HepG2 (cell line): ENCODE results near the gene ZNF865. TPM values are rescaled to one million over a fixed set of nuclear protein-coding genes. Genes with fewer than 3 reads are reported as not detected.

Experiments
- ATF7-NPFF ChIP-seq: sonication (generic); formaldehyde crosslinking; IDR thresholded peaks from 2 replicates; pipeline ENCODE4 v1.8.1; 2023; ENCODE audit warnings: mild to moderate bottlenecking, low read depth, missing genetic modification reagents, moderate library complexity
- FOSL1 ChIP-seq: sonication (generic); formaldehyde crosslinking; IDR thresholded peaks from 2 replicates; pipeline ENCODE4 v1.9.0; 2021; ENCODE audit warnings: missing genetic modification reagents, borderline replicate concordance
- GATAD1 ChIP-seq: IDR thresholded peaks from 2 replicates; pipeline ENCODE4 v1.6.1; 2016; ENCODE audit warnings: missing genetic modification reagents, missing compliant biosample characterization
- HMG20B ChIP-seq: conservative IDR thresholded peaks from 2 replicates; pipeline ENCODE4 v1.6.1; 2016; ENCODE audit warnings: missing genetic modification reagents, missing compliant biosample characterization
- KDM5A ChIP-seq: fragments of 200-600 bp; sonication (generic); IDR thresholded peaks from 2 replicates; pipeline ENCODE4 v1.7.0; 2018; ENCODE audit warnings: antibody characterized with exemption, mild to moderate bottlenecking, low read length, borderline replicate concordance
- PAX8 ChIP-seq: sonication (generic); formaldehyde crosslinking; IDR thresholded peaks from 2 replicates; pipeline ENCODE4 v1.8.0; 2022; ENCODE audit warnings: mild to moderate bottlenecking, missing genetic modification reagents, borderline replicate concordance
- PHB2 ChIP-seq: fragments of 450-650 bp; IDR thresholded peaks from 2 replicates; pipeline ENCODE4 v1.6.1; 2018; ENCODE audit not compliant: partially characterized antibody
- POGZ ChIP-seq: sonication (generic); formaldehyde crosslinking; IDR thresholded peaks from 2 replicates; pipeline ENCODE4 v1.4.0; 2020; ENCODE audit warnings: mild to moderate bottlenecking, missing genetic modification reagents
- RBFOX2 ChIP-seq: fragments of 200-400 bp; formaldehyde crosslinking; IDR thresholded peaks from 2 replicates; pipeline ENCODE4 v1.6.1; 2017; ENCODE audit warnings: low read depth, mild to moderate bottlenecking, low read length
- SCMH1 ChIP-seq: sonication (generic); formaldehyde crosslinking; IDR thresholded peaks from 2 replicates; pipeline ENCODE4 v1.9.0; 2021; ENCODE audit warnings: missing genetic modification reagents, mild to moderate bottlenecking, borderline replicate concordance
- SMC3 ChIP-seq: IDR thresholded peaks from 2 replicates; pipeline ENCODE4 v1.6.1; 2011; ENCODE audit warnings: low read length, improper control_type of control experiment
- ZBTB3 ChIP-seq: sonication (generic); formaldehyde crosslinking; IDR thresholded peaks from 2 replicates; pipeline ENCODE4 v1.4.0; 2020; ENCODE audit warnings: low read depth, mild to moderate bottlenecking, moderate library complexity, missing genetic modification reagents, borderline replicate concordance
- ZNF124 ChIP-seq: sonication (generic); formaldehyde crosslinking; IDR thresholded peaks from 2 replicates; pipeline ENCODE4 v1.4.0; 2020; ENCODE audit warnings: missing genetic modification reagents
- ZNF230 ChIP-seq: sonication (generic); formaldehyde crosslinking; IDR thresholded peaks from 2 replicates; pipeline ENCODE4 v1.4.0; 2020; ENCODE audit warnings: mild to moderate bottlenecking, missing genetic modification reagents
- ZNF564 ChIP-seq: sonication (generic); formaldehyde crosslinking; IDR thresholded peaks from 2 replicates; pipeline ENCODE4 v1.8.1; 2023; ENCODE audit warnings: mild to moderate bottlenecking, missing genetic modification reagents
- ZNF816 ChIP-seq: sonication (generic); formaldehyde crosslinking; IDR thresholded peaks from 2 replicates; pipeline ENCODE4 v1.8.0; 2022; ENCODE audit warnings: missing genetic modification reagents, mild to moderate bottlenecking, borderline replicate concordance
- polyA plus RNA-seq, 8 experiments: library from polyadenylated mRNA; depleted of rRNA in 3 of 8; stranded (reverse) in 7 of 8; unstranded in 1 of 8; fragments of >200 nt; fragmentation: Illumina TruSeq in 4 of 8; extraction: Trizol in 4 of 8; gene quantifications; 2 replicates each; pipeline versions ENCODE4 v1.2.1 to v1.2.3, GENCODE V29; 2011 to 2016; ENCODE audit warnings: low read depth in 4 of 8, missing spikeins in 1 of 8, mixed read lengths in 1 of 8; ENCODE audit not compliant: insufficient read depth in 1 of 8
- total RNA-seq, 5 experiments: library from RNA; depleted of rRNA; stranded (reverse); fragments of >200 nt; fragmentation: Illumina TruSeq; extraction: Trizol; gene quantifications; 2 replicates each; pipeline ENCODE4 v1.2.3, GENCODE V29; 2016; ENCODE audit warnings: low read depth in 1 of 5
- TF ChIP-seq, protein P1 (sequence below): sonication (generic); formaldehyde crosslinking; IDR thresholded peaks from 2 replicates; pipeline ENCODE4 v1.8.1; 2023; ENCODE audit warnings: mild to moderate bottlenecking, inconsistent platforms, moderate library complexity, missing genetic modification reagents, borderline replicate concordance
- TF ChIP-seq, protein P2 (sequence below): sonication (generic); formaldehyde crosslinking; IDR thresholded peaks from 2 replicates; pipeline ENCODE4 v1.8.1; 2022; ENCODE audit warnings: mild to moderate bottlenecking, missing genetic modification reagents
- TF ChIP-seq, protein P3 (sequence below): sonication (generic); formaldehyde crosslinking; IDR thresholded peaks from 2 replicates; pipeline ENCODE4 v1.5.0; 2020; ENCODE audit warnings: mild to moderate bottlenecking, missing genetic modification reagents
- TF ChIP-seq, protein P4 (sequence below): IDR thresholded peaks from 2 replicates; pipeline ENCODE4 v1.6.1; 2016; ENCODE audit warnings: low read depth, control low read depth
- TF ChIP-seq, protein P5 (sequence below): sonication (generic); formaldehyde crosslinking; IDR thresholded peaks from 2 replicates; pipeline ENCODE4 v1.5.0; 2020; ENCODE audit warnings: missing genetic modification reagents, mild to moderate bottlenecking, borderline replicate concordance

Gene ZNF865
- total and polyA plus RNA-seq, 2 of the 13 experiments (the other 11 are each of a cell fraction or from before 2014, with no cell fraction given): 0.93 to 1.0 TPM

DNA sequence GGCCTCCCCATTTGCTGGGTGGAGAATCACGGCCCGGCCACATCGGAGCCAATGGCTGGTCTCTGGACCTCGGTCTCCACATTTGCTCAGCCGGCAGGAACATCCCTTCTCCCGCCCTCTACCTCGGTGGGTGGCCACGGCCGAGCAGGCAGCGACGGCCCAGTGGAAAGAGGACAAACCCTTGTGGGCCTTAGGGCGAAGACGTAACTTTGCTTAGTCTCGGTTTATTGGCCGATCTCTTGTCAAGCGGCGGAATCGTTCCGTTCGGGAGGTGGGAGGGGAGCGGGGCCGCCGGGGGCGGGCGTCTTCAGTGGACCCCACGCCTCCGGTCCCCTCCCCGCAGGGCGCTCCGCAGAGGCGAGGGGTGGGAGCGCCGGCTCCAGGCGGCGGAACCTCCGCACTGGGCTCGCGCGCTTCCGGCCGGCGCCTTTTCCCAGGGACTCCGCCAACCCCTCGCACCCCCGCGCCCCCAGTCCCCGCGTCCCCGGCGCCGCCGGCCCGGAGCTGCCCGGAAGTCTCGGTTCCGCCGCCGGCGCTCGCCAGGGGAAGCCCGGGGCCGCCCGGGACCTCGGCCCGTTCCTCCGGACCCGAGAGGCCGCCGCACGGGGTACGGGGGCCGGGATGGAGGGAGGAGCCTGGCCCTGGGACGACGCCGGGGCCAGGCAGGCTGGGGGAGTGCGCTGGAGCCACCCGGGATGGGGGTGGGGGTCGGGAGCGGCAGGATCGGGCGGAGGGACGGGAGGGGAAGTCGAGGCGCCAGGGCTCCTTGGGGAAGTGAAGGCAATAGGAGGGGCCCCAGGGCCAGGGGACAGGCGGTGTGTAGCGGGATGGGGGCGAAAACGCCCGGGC lies 35.4 kb downstream of the ZNF865 start, which contains the start of gene ZNF580 (continued):
- TF ChIP-seq, protein P1, sequence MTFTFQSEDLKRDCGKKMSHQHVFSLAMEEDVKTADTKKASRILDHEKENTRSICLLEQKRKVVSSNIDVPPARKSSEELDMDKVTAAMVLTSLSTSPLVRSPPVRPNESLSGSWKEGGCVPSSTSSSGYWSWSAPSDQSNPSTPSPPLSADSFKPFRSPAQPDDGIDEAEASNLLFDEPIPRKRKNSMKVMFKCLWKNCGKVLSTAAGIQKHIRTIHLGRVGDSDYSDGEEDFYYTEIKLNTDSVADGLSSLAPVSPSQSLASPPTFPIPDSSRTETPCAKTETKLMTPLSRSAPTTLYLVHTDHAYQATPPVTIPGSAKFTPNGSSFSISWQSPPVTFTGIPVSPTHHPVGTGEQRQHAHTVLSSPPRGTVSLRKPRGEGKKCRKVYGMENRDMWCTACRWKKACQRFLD: 0 out of 2 replicates have a peak, but pooled peaks have one; percentile 66
- TF ChIP-seq ZNF124 (CRISPR knock-in tag): peak; percentile 60; the same call in 1 of the 2 replicates
- TF ChIP-seq ZBTB3 (CRISPR knock-in tag): peak; percentile 53; the same call in 1 of the 2 replicates
- TF ChIP-seq, protein P2, sequence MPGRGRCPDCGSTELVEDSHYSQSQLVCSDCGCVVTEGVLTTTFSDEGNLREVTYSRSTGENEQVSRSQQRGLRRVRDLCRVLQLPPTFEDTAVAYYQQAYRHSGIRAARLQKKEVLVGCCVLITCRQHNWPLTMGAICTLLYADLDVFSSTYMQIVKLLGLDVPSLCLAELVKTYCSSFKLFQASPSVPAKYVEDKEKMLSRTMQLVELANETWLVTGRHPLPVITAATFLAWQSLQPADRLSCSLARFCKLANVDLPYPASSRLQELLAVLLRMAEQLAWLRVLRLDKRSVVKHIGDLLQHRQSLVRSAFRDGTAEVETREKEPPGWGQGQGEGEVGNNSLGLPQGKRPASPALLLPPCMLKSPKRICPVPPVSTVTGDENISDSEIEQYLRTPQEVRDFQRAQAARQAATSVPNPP: 0 out of 2 replicates have a peak, but pooled peaks have one; percentile 31
- TF ChIP-seq SCMH1 (CRISPR knock-in tag): no peak
- TF ChIP-seq ZNF564 (CRISPR knock-in tag): peak; percentile 13; the same call in 1 of the 2 replicates
- no peak for TF ChIP-seq HMG20B (CRISPR knock-in tag)
- TF ChIP-seq, protein P3, sequence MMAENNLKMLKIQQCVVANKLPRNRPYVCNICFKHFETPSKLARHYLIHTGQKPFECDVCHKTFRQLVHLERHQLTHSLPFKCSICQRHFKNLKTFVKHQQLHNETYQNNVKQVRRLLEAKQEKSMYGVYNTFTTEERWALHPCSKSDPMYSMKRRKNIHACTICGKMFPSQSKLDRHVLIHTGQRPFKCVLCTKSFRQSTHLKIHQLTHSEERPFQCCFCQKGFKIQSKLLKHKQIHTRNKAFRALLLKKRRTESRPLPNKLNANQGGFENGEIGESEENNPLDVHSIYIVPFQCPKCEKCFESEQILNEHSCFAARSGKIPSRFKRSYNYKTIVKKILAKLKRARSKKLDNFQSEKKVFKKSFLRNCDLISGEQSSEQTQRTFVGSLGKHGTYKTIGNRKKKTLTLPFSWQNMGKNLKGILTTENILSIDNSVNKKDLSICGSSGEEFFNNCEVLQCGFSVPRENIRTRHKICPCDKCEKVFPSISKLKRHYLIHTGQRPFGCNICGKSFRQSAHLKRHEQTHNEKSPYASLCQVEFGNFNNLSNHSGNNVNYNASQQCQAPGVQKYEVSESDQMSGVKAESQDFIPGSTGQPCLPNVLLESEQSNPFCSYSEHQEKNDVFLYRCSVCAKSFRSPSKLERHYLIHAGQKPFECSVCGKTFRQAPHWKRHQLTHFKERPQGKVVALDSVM (CRISPR knock-in tag): 0 out of 2 replicates have a peak, but pooled peaks have one; percentile 19
- TF ChIP-seq PHB2: no peak
- peak; percentile 75 for TF ChIP-seq ZNF816 (CRISPR knock-in tag)
- no peak for TF ChIP-seq SMC3
- no peak for TF ChIP-seq PAX8
- TF ChIP-seq FOSL1 (CRISPR knock-in tag): 0 out of 2 replicates have a peak, but pooled peaks have one; percentile 7
- TF ChIP-seq ATF7-NPFF (CRISPR knock-in tag): no peak
- TF ChIP-seq RBFOX2: peak; percentile 72
- TF ChIP-seq, protein P4, sequence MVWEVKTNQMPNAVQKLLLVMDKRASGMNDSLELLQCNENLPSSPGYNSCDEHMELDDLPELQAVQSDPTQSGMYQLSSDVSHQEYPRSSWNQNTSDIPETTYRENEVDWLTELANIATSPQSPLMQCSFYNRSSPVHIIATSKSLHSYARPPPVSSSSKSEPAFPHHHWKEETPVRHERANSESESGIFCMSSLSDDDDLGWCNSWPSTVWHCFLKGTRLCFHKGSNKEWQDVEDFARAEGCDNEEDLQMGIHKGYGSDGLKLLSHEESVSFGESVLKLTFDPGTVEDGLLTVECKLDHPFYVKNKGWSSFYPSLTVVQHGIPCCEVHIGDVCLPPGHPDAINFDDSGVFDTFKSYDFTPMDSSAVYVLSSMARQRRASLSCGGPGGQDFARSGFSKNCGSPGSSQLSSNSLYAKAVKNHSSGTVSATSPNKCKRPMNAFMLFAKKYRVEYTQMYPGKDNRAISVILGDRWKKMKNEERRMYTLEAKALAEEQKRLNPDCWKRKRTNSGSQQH (CRISPR knock-in tag): no peak
- TF ChIP-seq POGZ: no peak
- no peak for TF ChIP-seq ZNF230 (CRISPR knock-in tag)
- TF ChIP-seq GATAD1 (CRISPR knock-in tag): peak; percentile 80
- TF ChIP-seq, protein P5, sequence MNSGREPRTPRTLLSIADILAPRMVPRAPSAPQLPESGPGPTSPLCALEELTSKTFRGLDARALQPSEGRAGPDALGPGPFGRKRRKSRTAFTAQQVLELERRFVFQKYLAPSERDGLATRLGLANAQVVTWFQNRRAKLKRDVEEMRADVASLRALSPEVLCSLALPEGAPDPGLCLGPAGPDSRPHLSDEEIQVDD (CRISPR knock-in tag): peak; percentile 10; the same call in 1 of the 2 replicates
- peak; percentile 94 for TF ChIP-seq KDM5A
